PC-9 (cell line): Measurements from ENCODE around the gene TBX3. TPM values are rescaled to one million over a fixed set of nuclear protein-coding genes. Genes with fewer than 3 reads are reported as not detected.
A peak's percentile ranks its signal among the peaks of the same experiment; 100 is the strongest.

Experiments
- BruUV-seq: library from RNA; stranded (reverse); fragments of 400-500 nt; replicated peaks from 2 replicates; lab custom pipeline; 2021; lab: Mats Ljungman, UMichigan
- CTCF ChIA-PET: fragments of 300-600 bp; sonication (Branson Sonifier 250); formaldehyde crosslinking; loops from one replicate; lab custom pipeline; 2022; ENCODE audit warnings: antibody characterized with exemption; lab: Charles Lee
- POLR2A ChIA-PET: fragments of 300-600 bp; sonication (Branson Sonifier 250); formaldehyde crosslinking; loops from one replicate; lab custom pipeline; 2022; ENCODE audit warnings: antibody characterized with exemption; ENCODE audit not compliant: unreplicated experiment; lab: Charles Lee
- DNase-seq, 2 experiments: peaks; one replicate each; pipeline versions ENCODE4 v3.0.0 to v3.0.0-alpha.2; 2015 to 2022; ENCODE audit warnings: mixed read lengths in 1 of 2
- H2AFZ ChIP-seq: fragments of 200-600 bp; sonication (generic); 2 replicates; pipeline ENCODE4 v1.8.1; 2017; ENCODE audit warnings: antibody characterized with exemption
- H3F3A ChIP-seq: fragments of 200-600 bp; sonication (generic); 2 replicates; pipeline ENCODE4 v1.8.1; 2017; ENCODE audit warnings: antibody characterized with exemption, mild to moderate bottlenecking, low read depth; ENCODE audit not compliant: insufficient read depth
- H3K27ac ChIP-seq: fragments of 200-600 bp; sonication (generic); 2 replicates; pipeline ENCODE4 v1.6.1; 2016; ENCODE audit warnings: mixed run types
- H3K27me3 ChIP-seq: fragments of 200-600 bp; sonication (generic); 2 replicates; pipeline ENCODE4 v1.6.1; 2016; ENCODE audit warnings: low read depth, mixed run types; ENCODE audit not compliant: insufficient read depth
- H3K36me3 ChIP-seq: fragments of 200-600 bp; sonication (generic); 2 replicates; pipeline ENCODE4 v1.6.1; 2016; ENCODE audit warnings: low read depth, mixed run types
- H3K4me1 ChIP-seq: fragments of 200-600 bp; sonication (generic); replicated peaks from 2 replicates; pipeline ENCODE4 v1.6.1; 2016; ENCODE audit warnings: mixed run types; ENCODE audit not compliant: insufficient read depth
- H3K4me2 ChIP-seq: fragments of 200-600 bp; sonication (generic); 2 replicates; pipeline ENCODE4 v1.6.1; 2017; ENCODE audit warnings: mixed run types
- H3K4me3 ChIP-seq: fragments of 200-600 bp; sonication (generic); 2 replicates; pipeline ENCODE4 v1.6.1; 2016; ENCODE audit warnings: mixed run types
- H3K79me2 ChIP-seq: fragments of 200-600 bp; sonication (generic); 2 replicates; pipeline ENCODE4 v1.6.1; 2017; ENCODE audit warnings: low read depth, mixed run types
- H3K9me2 ChIP-seq: fragments of 200-600 bp; sonication (generic); 2 replicates; pipeline ENCODE4 v1.8.1; 2017; ENCODE audit warnings: mild to moderate bottlenecking; ENCODE audit not compliant: insufficient read depth
- H3K9me3 ChIP-seq: fragments of 200-600 bp; sonication (generic); 2 replicates; pipeline ENCODE4 v1.8.1; 2016; ENCODE audit warnings: low read depth; ENCODE audit not compliant: insufficient read depth
- H4K20me1 ChIP-seq: fragments of 200-600 bp; sonication (generic); 2 replicates; pipeline ENCODE4 v1.8.1; 2017; ENCODE audit not compliant: insufficient read depth
- CTCF ChIP-seq: fragments of 200-600 bp; sonication (generic); conservative IDR thresholded peaks from 2 replicates; pipeline ENCODE4 v1.6.1; 2017; ENCODE audit warnings: mixed run types, antibody characterized with exemption, mild to moderate bottlenecking, moderate library complexity
- EZH2 ChIP-seq: fragments of 200-600 bp; sonication (generic); IDR thresholded peaks from 2 replicates; pipeline ENCODE4 v1.8.0; 2017; ENCODE audit warnings: antibody characterized with exemption, low read depth
- intact Hi-C: fragments of 100-400 bp; cut with micrococcal nuclease; formaldehyde crosslinking; loops from one replicate; pipeline ENCODE4 v1.10.0; 2022; ENCODE audit not compliant: unreplicated experiment
- total RNA-seq: library from RNA; stranded (reverse); gene quantifications from 2 replicates; pipeline ENCODE4 v1.2.3, GENCODE V29; 2021

Gene TBX3
- total RNA-seq, 1 experiment from 2014 or later, result not detected

- Histone ChIP-seq H3K27me3 (peaks cover 10% of the 10 kb centered on the region; the same call in 1 of the 2 replicates), H3K4me3 (no peak overlapping the region), H3K9me3 (no peaks in the 10 kb centered on the region), H3K4me2 (no peak overlapping the region), H3K36me3 (no peaks in the 10 kb centered on the region), H3K79me2 (no peaks in the 10 kb centered on the region), H3F3A (no peaks in the 10 kb centered on the region), H3K4me1 (no peaks in the 10 kb centered on the region), H2AFZ (no peak overlapping the region), H3K9me2 (no peaks in the 10 kb centered on the region), H3K27ac (no peak overlapping the region), H4K20me1 (no peaks in the 10 kb centered on the region)
- no TSS peak for BruUV-seq
- no peak for TF ChIP-seq EZH2
- TF ChIP-seq CTCF, result no peak
- intact Hi-C loops, result no loop called here
- POLR2A ChIA-PET, result no interaction called here
- no peak for DNase-seq
- CTCF ChIA-PET, result no interaction called here
These were observed 19.2 kb downstream of the TBX3 start for GRCh38 chr12:114664651-114665320.

DNA sequence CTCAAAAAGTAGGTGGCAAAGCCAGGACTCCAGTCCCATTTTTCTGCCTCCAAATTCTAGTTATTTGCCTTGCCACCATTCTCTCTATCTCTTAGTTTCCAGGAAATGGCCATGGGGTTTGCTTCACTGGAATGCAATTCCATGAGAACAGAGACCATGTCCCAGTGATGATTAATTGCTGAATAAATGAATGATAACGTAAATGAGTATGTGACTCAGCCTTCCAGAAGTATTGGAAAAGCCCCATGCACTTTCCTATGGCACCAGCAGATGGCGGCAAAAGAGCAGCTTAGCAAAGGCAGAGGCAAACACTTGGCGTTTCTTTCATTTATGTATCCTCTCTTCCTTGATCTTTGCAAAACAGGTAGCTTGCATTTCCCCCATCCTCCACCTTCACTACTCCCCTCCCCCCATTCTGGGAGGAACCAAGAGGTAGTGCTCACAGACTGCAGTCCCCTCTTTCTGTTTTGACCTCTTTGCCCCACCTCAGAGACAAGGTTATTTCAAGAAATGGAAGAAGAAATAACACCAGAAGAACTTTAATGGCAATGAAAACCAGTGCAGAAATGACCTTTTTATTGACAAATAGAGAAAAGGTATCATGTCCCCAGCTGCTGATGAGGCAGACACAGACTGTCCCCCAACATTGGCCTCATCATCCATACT lies 21.3 kb downstream of the TBX3 start:
- H3K4me2 ChIP-seq, result no peak overlapping the region
- POLR2A ChIA-PET, result no interaction called here
- no peaks in the 10 kb centered on the region for H4K20me1 ChIP-seq
- CTCF ChIA-PET, result interaction anchor here (0.6 kb wide), 2 partner anchors 10 to 1256 kb away, joined by 3 to 4 read pairs; no protein-coding TSS in a partner anchor
- peaks cover 8% of the 10 kb centered on the region; the same call in 1 of the 2 replicates for H3K27me3 ChIP-seq
- no peak overlapping the region for H2AFZ ChIP-seq
- H3K79me2 ChIP-seq, result no peaks in the 10 kb centered on the region
- no peaks in the 10 kb centered on the region for H3K9me2 ChIP-seq
- H3K36me3 ChIP-seq, result no peaks in the 10 kb centered on the region
- H3K27ac ChIP-seq, result no peak overlapping the region
- no peaks in the 10 kb centered on the region for H3F3A ChIP-seq
- no peak overlapping the region for H3K4me3 ChIP-seq
- H3K4me1 ChIP-seq, result no peaks in the 10 kb centered on the region
- intact Hi-C loops, result loop anchor here (1.0 kb wide), 2 partner anchors 1091 to 1255 kb away; no protein-coding TSS in a partner anchor
- DNase-seq, result peak; percentile 58 to 60
- TF ChIP-seq CTCF (peak; percentile 91), EZH2 (no peak)
- no TSS peak for BruUV-seq
- H3K9me3 ChIP-seq, result no peaks in the 10 kb centered on the region

- no peak for TF ChIP-seq CTCF
- no peak for TF ChIP-seq EZH2
- no peaks in the 10 kb centered on the region for H3K9me3 ChIP-seq
- no peaks in the 10 kb centered on the region for H3F3A ChIP-seq
- no peaks in the 10 kb centered on the region for H3K4me1 ChIP-seq
- H3K27ac ChIP-seq, result no peak overlapping the region
- no TSS peak for BruUV-seq
- no peak overlapping the region for H3K4me2 ChIP-seq
- ChIA-PET POLR2A (no interaction called here), CTCF (no interaction called here)
- no peak overlapping the region for H2AFZ ChIP-seq
- no peaks in the 10 kb centered on the region for H4K20me1 ChIP-seq
- DNase-seq, result no peak
- no peaks in the 10 kb centered on the region for H3K9me2 ChIP-seq
- H3K4me3 ChIP-seq, result no peak overlapping the region
- peaks cover 17% of the 10 kb centered on the region for H3K27me3 ChIP-seq
- intact Hi-C loops, result no loop called here
- no peaks in the 10 kb centered on the region for H3K36me3 ChIP-seq
- H3K79me2 ChIP-seq, result no peaks in the 10 kb centered on the region
These were observed 22.7 kb downstream of the TBX3 start for GRCh38 chr12:114661245-114661644.
